ENCODE results near the gene FAM174C.

- TF ChIP-seq RCOR1 (conservative IDR thresholded peaks at IDR 0.05; ENCODE audit: low read depth, low read length) (no peak), HDAC6 (IDR thresholded peaks at IDR 0.05; ENCODE audit: unreplicated experiment) (no peak), MYC (IDR thresholded peaks at IDR 0.05; ENCODE audit: insufficient read depth, insufficient read length, insufficient replicate concordance, low read length, severe bottlenecking) (no peak), JUNB (IDR thresholded peaks at IDR 0.05) (no peak), CREB1 (IDR thresholded peaks at IDR 0.05; ENCODE audit: low read depth) (no peak), JUND (IDR thresholded peaks at IDR 0.05; ENCODE audit: low read depth, low read length) (no peak), IRF5 (IDR thresholded peaks at IDR 0.05; ENCODE audit: borderline replicate concordance) (no peak), CTCF (IDR thresholded peaks at IDR 0.05 in 2 of 3, conservative IDR thresholded peaks at IDR 0.05 in 1 of 3; ENCODE audit: control insufficient read depth in 2 of 3, extremely low read depth in 1 of 3, insufficient read depth in 1 of 3, low read depth in 3 of 3, low read length in 3 of 3) (peak in 1 of 3 experiments; percentile 21; a peak in 1 of 6 replicates), ZNF274 (IDR thresholded peaks at IDR 0.05; ENCODE audit: insufficient read depth, insufficient read length) (no peak), ATF7 (IDR thresholded peaks at IDR 0.05; ENCODE audit: low read depth) (0 out of 2 replicates have a peak, but pooled peaks have one; percentile 10), MXI1 (IDR thresholded peaks at IDR 0.05; ENCODE audit: low read depth, low read length) (no peak), SPI1 (IDR thresholded peaks at IDR 0.05; ENCODE audit: borderline replicate concordance, insufficient read depth, low read depth, low read length) (no peak)
Observed at GRCh38 chr19:1261538-1261797, 13.9 kb upstream of the FAM174C start.

Data from GM12878 (cell line).